Measurements from ENCODE around the gene CENPB.
A peak's percentile ranks its signal among the peaks of the same experiment; 100 is the strongest.
"Not testable (repeated sequence)": the region's sequence is repeated elsewhere in the genome, so short reads cannot be mapped to it uniquely, and the experiment has no call there.

Gene CENPB, protein sequence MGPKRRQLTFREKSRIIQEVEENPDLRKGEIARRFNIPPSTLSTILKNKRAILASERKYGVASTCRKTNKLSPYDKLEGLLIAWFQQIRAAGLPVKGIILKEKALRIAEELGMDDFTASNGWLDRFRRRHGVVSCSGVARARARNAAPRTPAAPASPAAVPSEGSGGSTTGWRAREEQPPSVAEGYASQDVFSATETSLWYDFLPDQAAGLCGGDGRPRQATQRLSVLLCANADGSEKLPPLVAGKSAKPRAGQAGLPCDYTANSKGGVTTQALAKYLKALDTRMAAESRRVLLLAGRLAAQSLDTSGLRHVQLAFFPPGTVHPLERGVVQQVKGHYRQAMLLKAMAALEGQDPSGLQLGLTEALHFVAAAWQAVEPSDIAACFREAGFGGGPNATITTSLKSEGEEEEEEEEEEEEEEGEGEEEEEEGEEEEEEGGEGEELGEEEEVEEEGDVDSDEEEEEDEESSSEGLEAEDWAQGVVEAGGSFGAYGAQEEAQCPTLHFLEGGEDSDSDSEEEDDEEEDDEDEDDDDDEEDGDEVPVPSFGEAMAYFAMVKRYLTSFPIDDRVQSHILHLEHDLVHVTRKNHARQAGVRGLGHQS

GRCh38 chr20:3786665-3787323 lies at the start of gene CENPB:
TSS of gene CENPB (minus strand) at chr20:3786740. CDS start at chr20:3786483, 257 bp downstream.
- peak; percentile 94 for DNase-seq

GRCh38 chr20:3836132-3836531 lies 49.6 kb upstream of the CENPB start:
- no peak for DNase-seq

GRCh38 chr20:3829891-3830290 lies 43.4 kb upstream of the CENPB start:
- not testable (repeated sequence) for DNase-seq

- no peak for DNase-seq
Observed at GRCh38 chr20:3828798-3829197, 42.3 kb upstream of the CENPB start.

- no peak for DNase-seq
Observed at GRCh38 chr20:3826420-3826819, 39.9 kb upstream of the CENPB start.

DNA sequence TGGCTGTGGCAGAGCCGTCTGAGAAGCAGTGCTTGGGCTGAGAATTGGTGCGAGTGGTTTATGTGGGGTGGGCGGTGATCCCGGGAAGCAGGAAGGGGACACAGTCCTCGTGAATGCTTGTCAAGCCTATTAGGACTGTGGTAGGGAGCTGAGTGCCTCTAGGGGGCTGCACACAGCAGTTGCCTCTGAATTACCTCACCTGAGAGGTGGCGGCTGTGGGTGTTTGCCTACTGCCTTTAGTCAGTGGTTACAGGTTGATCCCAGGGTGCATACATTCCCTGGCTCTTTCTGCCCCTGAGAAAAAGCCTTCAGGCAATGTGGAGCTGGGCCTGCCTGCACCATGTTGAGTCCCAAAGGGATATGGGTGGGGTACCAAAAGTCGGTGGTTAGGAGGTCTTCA lies 39.0 kb upstream of the CENPB start:
- DNase-seq, result no peak

- DNase-seq, result no peak
Observed at GRCh38 chr20:3823881-3824280, 37.3 kb upstream of the CENPB start.

GRCh38 chr20:3821996-3822395 lies 35.5 kb upstream of the CENPB start:
- DNase-seq, result no peak

- no peak for DNase-seq
Observed at GRCh38 chr20:3820901-3821727, 34.6 kb upstream of the CENPB start.

DNA sequence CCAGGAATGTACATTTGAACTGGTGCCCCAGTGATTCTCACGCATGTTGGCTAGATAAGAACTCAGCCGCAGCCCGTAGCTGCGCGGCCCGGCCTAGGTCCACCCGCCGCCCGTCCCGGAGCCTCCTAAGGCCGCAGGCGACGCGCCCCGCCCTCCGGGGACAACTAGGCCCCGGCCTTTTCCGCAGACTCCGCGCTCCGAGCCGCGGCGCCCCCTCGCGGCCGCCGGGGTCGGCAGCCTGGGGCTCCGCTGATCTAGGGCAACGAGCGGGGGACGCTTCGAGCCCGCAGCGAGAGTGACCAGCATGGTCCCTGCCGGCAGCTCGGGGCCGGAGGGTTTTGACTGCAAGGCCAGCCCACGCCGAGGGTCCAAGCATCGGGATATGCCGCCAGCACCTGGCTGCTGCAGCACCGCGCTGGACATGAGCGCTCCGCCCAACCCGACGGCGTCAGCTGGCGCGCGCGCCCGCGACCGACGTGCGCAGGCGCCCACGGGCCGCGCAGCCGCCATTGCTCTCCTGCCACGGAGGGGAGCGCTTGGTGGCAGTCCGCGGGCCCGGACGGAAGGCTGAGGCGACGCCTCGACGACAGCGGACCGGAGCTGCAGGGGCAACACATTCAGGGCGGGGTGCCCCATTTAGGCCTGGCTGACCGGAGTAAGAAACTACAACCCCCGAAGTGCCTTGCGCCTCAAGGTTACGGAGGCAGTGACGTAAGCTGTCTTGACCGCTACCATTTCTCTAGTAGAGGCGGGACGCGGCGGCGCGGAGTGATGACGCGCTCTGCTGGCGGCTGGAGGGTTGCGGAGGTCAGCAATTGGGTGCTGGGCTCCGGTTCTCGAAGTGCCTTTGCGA lies 33.7 kb upstream of the CENPB start, which contains the start of gene AP5S1:
Gene AP5S1 (plus strand): TSS at position 500 of the 853 bp plus-strand sequence. CDS start 1,571 bp downstream, outside the sequence.
- peak; percentile 97 for DNase-seq

GRCh38 chr20:3819411-3820047 lies 33.0 kb upstream of the CENPB start:
- no peak for DNase-seq

DNA sequence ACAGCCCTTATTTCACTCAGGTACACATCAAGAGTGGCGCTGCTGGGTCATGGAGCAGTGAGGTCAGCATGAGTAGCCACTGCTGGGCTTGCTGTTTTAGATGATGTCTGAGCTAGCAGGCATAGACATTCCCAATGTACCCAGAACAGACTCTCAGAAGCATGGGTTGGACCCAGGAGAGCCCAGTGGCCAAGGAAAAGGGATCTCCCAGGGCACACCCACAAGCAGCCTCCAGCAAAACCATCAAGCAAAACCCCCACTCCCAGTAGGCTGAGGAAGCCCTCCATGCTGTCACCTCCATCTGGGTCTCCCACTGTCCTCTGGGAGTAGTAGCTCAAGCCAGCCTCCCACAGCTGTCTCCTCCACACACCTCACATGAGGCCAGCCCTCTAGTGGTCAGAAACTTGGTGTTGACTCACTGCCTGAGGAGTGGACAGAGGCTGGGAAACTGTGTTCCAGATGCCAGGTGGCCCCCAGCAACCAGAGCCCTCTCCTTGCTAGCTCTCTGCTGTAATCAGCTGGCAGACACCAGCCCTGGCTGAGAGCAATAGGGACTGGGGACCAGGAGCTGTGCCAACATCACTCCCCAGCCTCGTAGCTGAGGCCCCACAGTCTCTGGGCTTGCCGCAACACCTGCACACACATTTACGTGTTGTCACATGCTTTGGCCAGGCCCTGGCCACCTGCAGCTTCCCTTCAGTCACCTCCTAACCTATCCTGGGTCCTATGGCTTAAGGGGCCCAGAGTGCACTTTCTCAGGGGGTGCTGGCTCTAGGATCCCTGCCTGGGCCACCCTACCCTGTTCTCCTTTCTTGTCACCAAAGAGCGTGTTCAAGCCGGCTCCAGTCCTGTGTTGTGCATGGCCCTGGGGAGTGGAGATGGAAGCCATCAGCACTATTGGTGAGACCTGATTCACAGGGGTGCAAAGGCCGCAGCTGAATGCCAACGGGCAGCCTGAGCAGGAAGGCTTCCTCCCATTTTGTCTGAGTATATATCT lies 31.9 kb upstream of the CENPB start:
- peak; percentile 55 for DNase-seq

DNA sequence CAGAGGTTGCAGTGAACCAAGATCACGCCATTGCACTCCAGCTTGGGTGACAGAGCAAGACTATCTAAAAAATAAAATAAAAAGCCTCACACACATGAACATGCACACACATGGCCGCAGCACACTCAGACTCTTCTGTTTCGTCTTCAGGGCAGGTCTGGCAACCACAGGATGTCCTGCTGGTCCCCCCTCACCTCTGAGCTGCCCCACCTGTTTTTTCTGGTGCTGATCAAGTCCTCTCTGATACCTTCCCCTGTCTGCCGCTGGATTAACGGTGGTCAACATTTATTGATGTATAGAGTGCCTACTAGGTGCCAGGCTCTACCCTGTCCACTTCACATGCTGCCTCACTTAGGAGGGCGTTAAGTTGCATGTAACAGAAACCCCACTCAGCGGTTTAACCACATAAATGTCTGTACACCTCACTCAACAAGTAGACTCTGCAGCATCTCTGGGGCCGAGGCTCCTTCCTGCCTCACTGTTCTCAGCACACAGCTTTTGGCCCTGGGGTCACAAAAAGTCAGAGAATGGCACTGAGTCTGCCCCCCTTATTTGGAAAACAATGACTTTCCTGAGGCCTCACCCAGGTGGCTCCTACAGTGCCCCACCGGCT lies 29.3 kb upstream of the CENPB start:
- peak; percentile 62 for DNase-seq

DNA sequence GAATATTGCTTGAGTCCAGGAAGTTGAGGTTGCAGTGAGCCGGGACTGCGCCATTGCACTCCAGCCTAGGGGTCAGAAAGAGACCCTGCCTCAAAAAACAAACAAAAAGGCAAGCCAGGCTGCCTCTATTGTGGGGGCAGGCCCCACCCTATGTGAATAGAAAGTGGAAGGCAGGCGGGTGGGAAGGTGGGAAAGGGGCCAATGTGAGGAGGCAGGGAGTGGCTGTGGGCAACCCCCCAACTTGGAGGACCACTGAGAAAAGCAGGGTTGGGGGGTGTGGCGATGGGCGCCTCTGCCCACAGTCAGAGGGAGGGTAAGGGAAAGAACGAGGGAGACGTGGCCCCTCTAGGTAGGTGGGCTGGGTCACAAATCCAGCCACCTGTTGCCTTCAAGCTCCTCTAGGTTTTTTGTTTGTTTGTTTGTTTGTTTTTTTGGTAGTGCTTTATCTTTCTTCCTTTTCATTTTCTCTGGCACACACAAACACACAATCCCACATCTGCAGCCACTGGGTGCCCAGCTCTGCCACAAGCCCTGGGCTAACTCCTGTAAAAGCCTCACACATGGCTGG lies 28.5 kb upstream of the CENPB start:
- no peak for DNase-seq

- no peak for DNase-seq
Observed at GRCh38 chr20:3813848-3814581, 27.5 kb upstream of the CENPB start.

- no peak for DNase-seq
Observed at GRCh38 chr20:3812975-3813847, 26.7 kb upstream of the CENPB start.

DNA sequence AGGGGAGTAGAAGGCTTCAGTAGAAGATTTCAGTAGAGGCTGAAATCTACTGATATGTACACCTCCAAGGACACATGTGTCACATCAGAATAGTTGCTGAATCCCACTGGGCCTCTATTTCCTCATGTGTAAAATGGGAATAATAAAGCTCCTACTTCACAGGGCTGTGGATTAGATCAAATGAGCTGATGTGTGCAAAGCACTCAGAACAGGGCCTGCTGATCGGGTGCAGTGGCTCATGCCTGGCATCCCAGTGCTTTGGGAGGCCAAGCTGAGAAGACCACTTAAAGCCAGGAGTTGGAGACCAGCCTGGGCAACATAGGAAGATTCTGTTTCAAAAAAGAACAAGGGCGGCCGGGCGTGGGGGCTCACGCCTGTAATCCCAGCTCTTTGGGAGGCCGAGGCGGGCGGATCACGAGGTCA lies 25.7 kb upstream of the CENPB start:
- DNase-seq, result no peak
